ENCODE data around the gene TMEM248. TPM values are rescaled to one million over a fixed set of nuclear protein-coding genes. Genes with fewer than 3 reads are reported as not detected.
"Not testable (repeated sequence)": the region's sequence is repeated elsewhere in the genome, so short reads cannot be mapped to it uniquely, and the experiment has no call there.

TMEM248 gene
- polyA plus RNA-seq (2013, experiment 1 of 2), result 45.8 TPM
- 46.1 TPM for polyA plus RNA-seq (2013, experiment 2 of 2)

- Histone ChIP-seq H3K36me3 (replicated peaks in 1 of 2; ENCODE audit: control insufficient read depth in 2 of 2, insufficient read depth in 2 of 2, low read length in 2 of 2) (peaks cover 2 to 26% of the 10 kb centered on the region in 2 donors), H2AK5ac (ENCODE audit: low read depth, low read length) (peak within 1 kb of the TSS; percentile 73), H2BK5ac (ENCODE audit: low read length) (peak within 1 kb of the TSS; percentile 21), H3K79me1 (ENCODE audit: low read depth, low read length) (peaks cover 3% of the 10 kb centered on the region), H4K91ac (ENCODE audit: low read depth, low read length, poor library complexity) (peak within 1 kb of the TSS; percentile 100), H2AFZ (ENCODE audit: low read length) (peak within 1 kb of the TSS; percentile 83), H3K27me3 (ENCODE audit: control insufficient read depth in 3 of 3, insufficient read depth in 3 of 3, low read depth in 1 of 3, low read length in 3 of 3) (no peaks in the 10 kb centered on the region), H3K9ac (ENCODE audit: low read depth, low read length, poor library complexity) (peak within 1 kb of the TSS; percentile 100), H3K23ac (ENCODE audit: low read depth, low read length, poor library complexity) (peak within 1 kb of the TSS; percentile 99), H3K18ac (ENCODE audit: low read length) (peak within 1 kb of the TSS; percentile 99), H2BK15ac (ENCODE audit: low read length) (no peak within 1 kb of the TSS), H3K14ac (ENCODE audit: low read length) (peak within 1 kb of the TSS; percentile 100), H2BK12ac (ENCODE audit: low read length) (peak within 1 kb of the TSS; percentile 96), H3K4ac (ENCODE audit: low read length) (peak within 1 kb of the TSS; percentile 98), H3K9me3 (replicated peaks in 1 of 2; ENCODE audit: control insufficient read depth in 2 of 2, insufficient read depth in 1 of 2, low read depth in 1 of 2, low read length in 2 of 2) (peaks cover 0 to 2% of the 10 kb centered on the region in 2 donors), H3K4me1 (ENCODE audit: control insufficient read depth in 2 of 2, insufficient read depth in 1 of 2, low read depth in 1 of 2, low read length in 2 of 2) (peaks cover 0 to 7% of the 10 kb centered on the region in 2 donors), H4K8ac (ENCODE audit: low read depth, low read length) (peak within 1 kb of the TSS; percentile 100), H2BK120ac (ENCODE audit: low read depth, low read length) (peak within 1 kb of the TSS; percentile 0), H3K27ac (replicated peaks; ENCODE audit: low read length) (peak within 1 kb of the TSS; percentile 58), H3K4me2 (ENCODE audit: insufficient read depth, low read length, poor library complexity, severe bottlenecking) (peak within 1 kb of the TSS; percentile 79), H3K4me3 (ENCODE audit: low read length in 2 of 2) (peak within 1 kb of the TSS; percentile 82 to 88)
- DNase-seq (ENCODE audit: low spot score), result peak; percentile 74
- WGBS, 2 donors (ENCODE audit: extremely low coverage in 2 of 2, insufficient read length in 2 of 2, insufficient replicate concordance in 1 of 2), result no CpG with 5 or more reads among the region's 67 CpGs
These were observed at the start of gene TMEM248 for GRCh38 chr7:66920769-66921395. TSS of gene TMEM248 (plus strand) at chr7:66921225. CDS start at chr7:66941866, 20,641 bp downstream.

DNA sequence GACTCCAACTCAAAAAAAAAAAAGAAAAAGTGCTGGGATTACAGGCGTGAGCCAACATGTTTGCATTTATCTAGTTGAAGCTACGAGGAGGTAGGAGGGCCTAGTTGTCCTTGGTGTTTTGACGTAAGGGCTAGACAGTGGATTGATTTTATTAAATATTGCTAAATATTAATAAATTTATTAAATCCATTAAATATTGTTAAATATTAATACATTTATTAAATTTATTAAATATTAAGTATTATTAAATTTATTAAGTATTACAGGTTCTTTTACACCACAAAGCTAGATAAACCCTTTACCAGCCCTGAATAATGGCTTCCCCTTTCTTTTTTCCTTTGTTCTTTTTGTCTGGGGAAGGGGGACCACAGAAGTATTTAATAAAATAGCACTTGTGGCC is 47.5 kb upstream of the TMEM248 start:
- no peak for DNase-seq (ENCODE audit: low spot score)
- Histone ChIP-seq H2BK5ac (ENCODE audit: low read length) (no peak overlapping the region), H3K23ac (ENCODE audit: low read depth, low read length, poor library complexity) (no peak overlapping the region), H3K4ac (ENCODE audit: low read length) (no peak overlapping the region), H2BK120ac (ENCODE audit: low read depth, low read length) (no peak overlapping the region), H2BK12ac (ENCODE audit: low read length) (no peak overlapping the region), H4K91ac (ENCODE audit: low read depth, low read length, poor library complexity) (no peak overlapping the region), H3K4me3 (ENCODE audit: low read length in 2 of 2) (no peak overlapping the region), H3K79me1 (ENCODE audit: low read depth, low read length) (no peaks in the 10 kb centered on the region), H3K18ac (ENCODE audit: low read length) (no peak overlapping the region), H3K4me2 (ENCODE audit: insufficient read depth, low read length, poor library complexity, severe bottlenecking) (no peak overlapping the region), H2AK5ac (ENCODE audit: low read depth, low read length) (no peak overlapping the region), H2AFZ (ENCODE audit: low read length) (no peak overlapping the region), H4K8ac (ENCODE audit: low read depth, low read length) (no peak overlapping the region), H3K14ac (ENCODE audit: low read length) (no peak overlapping the region), H2BK15ac (ENCODE audit: low read length) (no peak overlapping the region), H3K36me3 (replicated peaks in 1 of 2; ENCODE audit: control insufficient read depth in 2 of 2, insufficient read depth in 2 of 2, low read length in 2 of 2) (peaks cover 0 to 12% of the 10 kb centered on the region in 2 donors), H3K27ac (replicated peaks; ENCODE audit: low read length) (no peak overlapping the region), H3K4me1 (ENCODE audit: control insufficient read depth in 2 of 2, insufficient read depth in 1 of 2, low read depth in 1 of 2, low read length in 2 of 2) (no peaks in the 10 kb centered on the region), H3K27me3 (ENCODE audit: control insufficient read depth in 3 of 3, insufficient read depth in 3 of 3, low read depth in 1 of 3, low read length in 3 of 3) (no peaks in the 10 kb centered on the region), H3K9me3 (replicated peaks in 1 of 2; ENCODE audit: control insufficient read depth in 2 of 2, insufficient read depth in 1 of 2, low read depth in 1 of 2, low read length in 2 of 2) (no peaks in the 10 kb centered on the region), H3K9ac (ENCODE audit: low read depth, low read length, poor library complexity) (no peak overlapping the region)
- no CpG with 5 or more reads among the region's 3 CpGs for WGBS, 2 donors (ENCODE audit: extremely low coverage in 2 of 2, insufficient read length in 2 of 2, insufficient replicate concordance in 1 of 2)

- H2BK5ac ChIP-seq (ENCODE audit: low read length), result no peak overlapping the region
- H3K27ac ChIP-seq (replicated peaks; ENCODE audit: low read length), result no peak overlapping the region
- no peak overlapping the region for H3K9ac ChIP-seq (ENCODE audit: low read depth, low read length, poor library complexity)
- no peaks in the 10 kb centered on the region for H3K9me3 ChIP-seq (replicated peaks in 1 of 2; ENCODE audit: control insufficient read depth in 2 of 2, insufficient read depth in 1 of 2, low read depth in 1 of 2, low read length in 2 of 2)
- H2AFZ ChIP-seq (ENCODE audit: low read length), result no peak overlapping the region
- H2AK5ac ChIP-seq (ENCODE audit: low read depth, low read length), result no peak overlapping the region
- H2BK120ac ChIP-seq (ENCODE audit: low read depth, low read length), result no peak overlapping the region
- no peak overlapping the region for H3K18ac ChIP-seq (ENCODE audit: low read length)
- H2BK15ac ChIP-seq (ENCODE audit: low read length), result no peak overlapping the region
- WGBS, 2 donors (ENCODE audit: extremely low coverage in 2 of 2, insufficient read length in 2 of 2, insufficient replicate concordance in 1 of 2), result no CpG with 5 or more reads among the region's 1 CpG
- peaks cover 2 to 13% of the 10 kb centered on the region in 2 donors for H3K36me3 ChIP-seq (replicated peaks in 1 of 2; ENCODE audit: control insufficient read depth in 2 of 2, insufficient read depth in 2 of 2, low read length in 2 of 2)
- H3K4me2 ChIP-seq (ENCODE audit: insufficient read depth, low read length, poor library complexity, severe bottlenecking), result no peak overlapping the region
- H3K4me1 ChIP-seq (ENCODE audit: control insufficient read depth in 2 of 2, insufficient read depth in 1 of 2, low read depth in 1 of 2, low read length in 2 of 2), result no peaks in the 10 kb centered on the region
- H3K23ac ChIP-seq (ENCODE audit: low read depth, low read length, poor library complexity), result no peak overlapping the region
- H3K4me3 ChIP-seq (ENCODE audit: low read length in 2 of 2), result no peak overlapping the region
- no peak for DNase-seq (ENCODE audit: low spot score)
- H2BK12ac ChIP-seq (ENCODE audit: low read length), result no peak overlapping the region
- H3K4ac ChIP-seq (ENCODE audit: low read length), result no peak overlapping the region
- no peak overlapping the region for H4K8ac ChIP-seq (ENCODE audit: low read depth, low read length)
- no peaks in the 10 kb centered on the region for H3K27me3 ChIP-seq (ENCODE audit: control insufficient read depth in 3 of 3, insufficient read depth in 3 of 3, low read depth in 1 of 3, low read length in 3 of 3)
- no peak overlapping the region for H4K91ac ChIP-seq (ENCODE audit: low read depth, low read length, poor library complexity)
- H3K79me1 ChIP-seq (ENCODE audit: low read depth, low read length), result no peaks in the 10 kb centered on the region
- no peak overlapping the region for H3K14ac ChIP-seq (ENCODE audit: low read length)
These were observed 43.3 kb upstream of the TMEM248 start for GRCh38 chr7:66877577-66878300.

- H3K36me3 ChIP-seq (replicated peaks in 1 of 2; ENCODE audit: control insufficient read depth in 2 of 2, insufficient read depth in 2 of 2, low read length in 2 of 2), result peaks cover 2 to 13% of the 10 kb centered on the region in 2 donors
- H3K4ac ChIP-seq (ENCODE audit: low read length); H3K27me3 ChIP-seq (ENCODE audit: control insufficient read depth in 3 of 3, insufficient read depth in 3 of 3, low read depth in 1 of 3, low read length in 3 of 3); H2AFZ ChIP-seq (ENCODE audit: low read length); H4K91ac ChIP-seq (ENCODE audit: low read depth, low read length, poor library complexity); H3K9me3 ChIP-seq (replicated peaks in 1 of 2; ENCODE audit: control insufficient read depth in 2 of 2, insufficient read depth in 1 of 2, low read depth in 1 of 2, low read length in 2 of 2); H3K23ac ChIP-seq (ENCODE audit: low read depth, low read length, poor library complexity); H2BK12ac ChIP-seq (ENCODE audit: low read length); H3K4me2 ChIP-seq (ENCODE audit: insufficient read depth, low read length, poor library complexity, severe bottlenecking); H2BK120ac ChIP-seq (ENCODE audit: low read depth, low read length); H3K18ac ChIP-seq (ENCODE audit: low read length); H3K4me3 ChIP-seq (ENCODE audit: low read length in 2 of 2); H2BK5ac ChIP-seq (ENCODE audit: low read length); H3K14ac ChIP-seq (ENCODE audit: low read length); DNase-seq (ENCODE audit: low spot score); H3K27ac ChIP-seq (replicated peaks; ENCODE audit: low read length); H4K8ac ChIP-seq (ENCODE audit: low read depth, low read length); H3K4me1 ChIP-seq (ENCODE audit: control insufficient read depth in 2 of 2, insufficient read depth in 1 of 2, low read depth in 1 of 2, low read length in 2 of 2); H2AK5ac ChIP-seq (ENCODE audit: low read depth, low read length); H2BK15ac ChIP-seq (ENCODE audit: low read length); H3K9ac ChIP-seq (ENCODE audit: low read depth, low read length, poor library complexity); H3K79me1 ChIP-seq (ENCODE audit: low read depth, low read length): not testable (repeated sequence)
- WGBS, 2 donors (ENCODE audit: extremely low coverage in 2 of 2, insufficient read length in 2 of 2, insufficient replicate concordance in 1 of 2), result no CpG with 5 or more reads among the region's 7 CpGs
These were observed 42.7 kb upstream of the TMEM248 start for GRCh38 chr7:66878301-66878685.

Data from neuronal stem cell (in vitro differentiated cells).